Activated naive CD4-positive, alpha-beta T cell treated with anti-CD3 and anti-CD28 coated beads, Interleukin-2, amount 10 ng/mL, durations not matched to agents 5 hours and 36 hours (primary cell): ENCODE data around the gene CADM1. TPM values are rescaled to one million over a fixed set of nuclear protein-coding genes. Genes with fewer than 3 reads are reported as not detected.

Experiments
- total RNA-seq, 2 experiments: library from RNA; stranded (reverse); gene quantifications; one replicate each; pipeline ENCODE4 v1.2.3, GENCODE V29; 2021

The CADM1 gene
- under 1 TPM; 0.25 to 0.26 TPM for total RNA-seq

DNA sequence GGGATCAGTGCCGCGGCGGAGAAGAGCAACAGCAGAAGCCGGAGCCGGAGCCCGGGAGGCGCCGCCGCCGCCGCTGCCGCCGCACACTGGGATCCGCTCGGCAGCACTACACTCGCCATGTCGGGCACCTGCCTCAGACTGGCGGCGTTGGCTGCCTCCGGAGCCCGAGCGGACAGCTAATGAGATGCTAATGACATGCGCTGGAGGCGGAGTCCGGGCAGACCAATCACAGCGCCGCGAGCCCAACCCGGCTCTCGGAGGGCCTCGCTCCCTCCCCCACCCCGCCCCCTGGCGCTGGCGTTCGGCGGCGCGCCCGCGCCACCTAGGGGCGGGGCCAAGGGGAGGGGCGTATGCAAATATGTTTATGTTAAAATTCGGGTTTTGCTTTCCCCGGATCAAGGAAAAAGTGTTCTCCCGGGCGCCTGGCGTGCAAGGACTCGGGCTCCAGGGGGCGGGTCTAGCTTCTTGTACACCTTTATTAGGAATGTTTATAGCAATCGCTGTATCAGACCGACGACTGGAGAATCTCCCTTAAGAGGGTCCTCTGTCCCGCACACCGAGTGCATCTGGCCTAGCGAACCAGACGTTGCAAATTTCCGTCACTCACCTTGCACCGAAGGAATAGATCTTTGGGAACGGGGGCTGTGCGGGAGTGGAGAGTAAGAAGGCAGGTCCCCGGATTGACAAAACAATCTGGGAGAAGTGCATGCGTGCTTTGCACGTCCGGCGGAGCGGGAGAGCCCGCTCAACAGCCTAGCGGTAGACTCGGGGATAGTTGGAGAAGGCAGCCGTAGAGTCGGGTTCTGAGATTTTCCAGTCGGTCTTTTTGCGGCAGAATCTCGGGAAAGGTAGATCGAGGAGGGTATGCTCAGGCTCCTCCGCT is at the start of gene CADM1:
Gene CADM1, minus strand, starts transcription at position 140 of the 883 bp plus-strand sequence.

